DOHH2 (cell line): Measurements from ENCODE around the gene TREH.

Experiments used
- CTCF ChIP-seq: fragments of 200-600 bp; sonication (generic); IDR thresholded peaks from one replicate; pipeline ENCODE4 v1.5.1; 2014; ENCODE audit warnings: antibody characterized with exemption, mild to moderate bottlenecking, low read depth, low read length; ENCODE audit not compliant: poor library complexity, severe bottlenecking
- EZH2phosphoT487 ChIP-seq: fragments of 200-600 bp; sonication (generic); IDR thresholded peaks from 2 replicates; pipeline ENCODE4 v1.6.1; 2017; ENCODE audit warnings: borderline replicate concordance, mild to moderate bottlenecking, antibody characterized with exemption, low read length, moderate library complexity, mixed read lengths

DNA sequence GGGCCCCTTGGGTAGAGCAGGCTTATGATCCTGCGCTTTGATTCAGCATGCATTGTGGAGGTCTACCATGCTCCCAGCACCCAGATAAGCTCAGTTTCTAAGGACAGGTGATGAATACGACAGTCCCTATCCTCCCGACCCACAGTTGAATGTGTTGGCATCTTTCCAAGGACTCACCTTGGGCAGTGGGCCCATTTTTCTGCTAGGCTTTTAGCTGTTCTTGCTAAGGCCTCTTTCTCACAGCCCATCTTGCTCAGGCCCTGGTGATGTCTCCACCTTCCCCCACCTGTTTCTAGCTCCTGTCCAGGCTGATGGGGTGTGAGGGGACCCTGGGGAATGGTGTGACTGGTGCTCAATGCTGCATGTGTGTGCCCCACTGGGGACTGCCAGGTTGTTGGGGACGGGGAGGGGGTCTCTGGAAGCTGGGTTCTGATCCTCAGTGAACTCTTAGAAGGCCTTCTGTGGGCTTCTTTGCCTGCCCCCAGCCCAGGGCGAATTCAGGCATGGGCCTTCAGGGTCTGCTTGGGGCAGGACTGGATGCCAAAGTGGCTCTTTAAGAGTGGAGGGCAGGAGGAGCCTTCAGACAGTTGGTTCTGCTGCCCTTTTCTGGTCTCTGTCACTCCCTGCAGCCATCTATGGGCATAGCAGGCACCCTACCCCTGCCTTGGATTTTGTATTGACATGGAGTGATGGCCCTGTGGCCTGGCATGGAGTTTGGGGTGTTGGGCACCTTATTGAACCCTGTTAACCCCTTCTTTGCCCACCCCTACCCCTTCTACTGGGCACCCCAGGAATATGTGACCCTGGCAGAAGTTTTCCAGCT is 38.9 kb downstream of the TREH start:
- TF ChIP-seq CTCF (no peak), EZH2phosphoT487 (no peak)
